ENCODE measurements around the gene PTCH1. TPM values are rescaled to one million over a fixed set of nuclear protein-coding genes. Genes with fewer than 3 reads are reported as not detected.

PTCH1 gene
- total and polyA plus RNA-seq, 10 of the 15 experiments (the other 5 are each of a cell fraction or from before 2014, with no cell fraction given) = 0.16 to 6.1 (median 2.6) TPM

DNA sequence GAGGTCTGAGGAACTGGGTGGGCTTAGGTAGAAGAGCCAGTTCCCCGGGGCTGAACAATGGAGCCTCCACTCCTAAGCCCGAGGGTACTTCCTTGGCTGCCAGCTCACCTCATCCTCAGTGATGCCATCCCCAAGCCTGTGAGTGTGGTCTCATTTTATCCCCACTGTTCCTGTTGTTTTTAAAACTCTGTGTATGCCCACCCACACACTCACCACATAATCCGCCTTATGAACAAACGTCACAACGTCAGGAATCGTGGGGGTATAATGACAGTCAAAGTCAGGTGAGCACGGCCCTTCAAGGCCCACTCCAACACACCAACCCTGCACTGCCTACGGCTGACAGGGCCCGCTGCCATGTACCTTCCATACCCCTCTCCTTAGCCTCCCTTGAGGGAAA is 61.1 kb downstream of the PTCH1 start:
- TF ChIP-seq SKIL (IDR thresholded peaks at IDR 0.05; ENCODE audit: low read depth, poor library complexity, severe bottlenecking) = no peak
- intact Hi-C loops (cut with micrococcal nuclease; ENCODE audit: unreplicated experiment) = no loop called here
- Histone ChIP-seq H3K36me3 (ENCODE audit: control insufficient read depth in 2 of 2, insufficient read depth in 2 of 2, low read length in 1 of 2) (peaks cover 0 to 18% of the 10 kb centered on the region in 2 experiments; a peak in 1 of 4 replicates), H3K27me3 (replicated peaks in 1 of 2; ENCODE audit: control insufficient read depth in 2 of 2, insufficient read depth in 2 of 2, low read length in 1 of 2) (no peaks in the 10 kb centered on the region), H3K4me1 (ENCODE audit: control insufficient read depth, insufficient read depth, low read length) (no peaks in the 10 kb centered on the region), H3K9me3 (replicated peaks; ENCODE audit: control insufficient read depth, insufficient read depth, low read length) (no peaks in the 10 kb centered on the region; the same call in 2 of the 3 replicates), H4K20me1 (ENCODE audit: control insufficient read depth, insufficient read depth) (0 out of 2 replicates have a peak, but pooled peaks cover under 1% of the 10 kb centered on the region), H3K79me2 (ENCODE audit: control insufficient read depth, insufficient read depth, low read length) (no peaks in the 10 kb centered on the region), H3K27ac (ENCODE audit: control insufficient read depth, insufficient read depth) (no peak overlapping the region), H3K4me2 (ENCODE audit: control insufficient read depth, insufficient read depth) (no peak overlapping the region), H3K9ac (ENCODE audit: control insufficient read depth, insufficient read depth, low read length) (no peak overlapping the region), H3K4me3 (no peak overlapping the region), H2AFZ (ENCODE audit: control insufficient read depth, low read depth, low read length) (no peak overlapping the region)
- FAIRE-seq (no peak), DNase-seq (ENCODE audit: low read depth, low spot score) (no peak), ATAC-seq (no peak)
- CTCF ChIA-PET = no interaction called here
- RAD21 ChIA-PET (ENCODE audit: unreplicated experiment) = no interaction called here
- SMC1A ChIA-PET (ENCODE audit: uncharacterized antibody, unreplicated experiment) = no interaction called here
- 98% methylated on average over 9 of the region's 9 CpGs for WGBS (ENCODE audit: insufficient coverage, insufficient replicate concordance, low lambda C conversion rate, missing lambda C conversion rate)
- BruUV-seq (replicated peaks) = no TSS peak
- POLR2A ChIA-PET = no interaction called here
- in situ Hi-C loops (cut with MboI) = no loop called here

GRCh38 chr9:95452176-95452575 is 64.6 kb downstream of the PTCH1 start:
- intact Hi-C loops (cut with micrococcal nuclease; ENCODE audit: unreplicated experiment) = no loop called here
- Histone ChIP-seq H3K79me2 (ENCODE audit: control insufficient read depth, insufficient read depth, low read length) (no peaks in the 10 kb centered on the region), H3K4me1 (ENCODE audit: control insufficient read depth, insufficient read depth, low read length) (no peaks in the 10 kb centered on the region), H3K4me3 (no peak overlapping the region), H3K9me3 (replicated peaks; ENCODE audit: control insufficient read depth, insufficient read depth, low read length) (no peaks in the 10 kb centered on the region; the same call in 2 of the 3 replicates), H2AFZ (ENCODE audit: control insufficient read depth, low read depth, low read length) (no peak overlapping the region), H4K20me1 (ENCODE audit: control insufficient read depth, insufficient read depth) (no peaks in the 10 kb centered on the region), H3K9ac (ENCODE audit: control insufficient read depth, insufficient read depth, low read length) (no peak overlapping the region), H3K27me3 (replicated peaks in 1 of 2; ENCODE audit: control insufficient read depth in 2 of 2, insufficient read depth in 2 of 2, low read length in 1 of 2) (no peaks in the 10 kb centered on the region), H3K4me2 (ENCODE audit: control insufficient read depth, insufficient read depth) (no peak overlapping the region), H3K36me3 (ENCODE audit: control insufficient read depth in 2 of 2, insufficient read depth in 2 of 2, low read length in 1 of 2) (peaks cover 0 to 17% of the 10 kb centered on the region in 2 experiments; a peak in 2 of 4 replicates), H3K27ac (ENCODE audit: control insufficient read depth, insufficient read depth) (no peak overlapping the region)
- POLR2A ChIA-PET = no interaction called here
- WGBS (ENCODE audit: insufficient coverage, insufficient replicate concordance, low lambda C conversion rate, missing lambda C conversion rate) = 98% methylated on average over 4 of the region's 4 CpGs
- in situ Hi-C loops (cut with MboI) = no loop called here
- no peak for ATAC-seq
- SMC1A ChIA-PET (ENCODE audit: uncharacterized antibody, unreplicated experiment) = interaction anchor here (1.3 kb wide), 1 partner anchor 31 kb away, joined by 3 read pairs; no protein-coding TSS in a partner anchor
- no peak for FAIRE-seq
- no TSS peak for BruUV-seq (replicated peaks)
- RAD21 ChIA-PET (ENCODE audit: unreplicated experiment) = no interaction called here
- no peak for DNase-seq (ENCODE audit: low read depth, low spot score)
- CTCF ChIA-PET = interaction anchor here (0.6 kb wide), 1 partner anchor 16 kb away, joined by 3 read pairs; no protein-coding TSS in a partner anchor
- TF ChIP-seq RELB (IDR thresholded peaks at IDR 0.05; ENCODE audit: low read depth) = no peak
- no peak for TF ChIP-seq MTA3 (IDR thresholded peaks at IDR 0.05; ENCODE audit: borderline replicate concordance, low read length)
- no peak for TF ChIP-seq RAD21 (IDR thresholded peaks at IDR 0.05; ENCODE audit: insufficient read depth, low read depth, low read length)
- no peak for TF ChIP-seq WRNIP1 (IDR thresholded peaks at IDR 0.05; ENCODE audit: borderline replicate concordance, low read depth, low read length)
- TF ChIP-seq, protein P1, sequence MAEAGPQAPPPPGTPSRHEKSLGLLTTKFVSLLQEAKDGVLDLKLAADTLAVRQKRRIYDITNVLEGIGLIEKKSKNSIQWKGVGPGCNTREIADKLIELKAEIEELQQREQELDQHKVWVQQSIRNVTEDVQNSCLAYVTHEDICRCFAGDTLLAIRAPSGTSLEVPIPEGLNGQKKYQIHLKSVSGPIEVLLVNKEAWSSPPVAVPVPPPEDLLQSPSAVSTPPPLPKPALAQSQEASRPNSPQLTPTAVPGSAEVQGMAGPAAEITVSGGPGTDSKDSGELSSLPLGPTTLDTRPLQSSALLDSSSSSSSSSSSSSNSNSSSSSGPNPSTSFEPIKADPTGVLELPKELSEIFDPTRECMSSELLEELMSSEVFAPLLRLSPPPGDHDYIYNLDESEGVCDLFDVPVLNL (IDR thresholded peaks at IDR 0.05; ENCODE audit: low read depth, low read length) = no peak
- TF ChIP-seq ZNF384 (IDR thresholded peaks at IDR 0.05; ENCODE audit: borderline replicate concordance, low read depth, low read length) = no peak
- TF ChIP-seq RAD51 (IDR thresholded peaks at IDR 0.05) = no peak
- TF ChIP-seq TCF7 (IDR thresholded peaks at IDR 0.05; ENCODE audit: borderline replicate concordance) = no peak
- no peak for TF ChIP-seq MEF2B (IDR thresholded peaks at IDR 0.05; ENCODE audit: partially characterized antibody, poor library complexity, severe bottlenecking)
- TF ChIP-seq, protein P2, sequence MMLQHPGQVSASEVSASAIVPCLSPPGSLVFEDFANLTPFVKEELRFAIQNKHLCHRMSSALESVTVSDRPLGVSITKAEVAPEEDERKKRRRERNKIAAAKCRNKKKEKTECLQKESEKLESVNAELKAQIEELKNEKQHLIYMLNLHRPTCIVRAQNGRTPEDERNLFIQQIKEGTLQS (IDR thresholded peaks at IDR 0.05; ENCODE audit: borderline replicate concordance, extremely low read depth, low read depth, low read length) = no peak
- TF ChIP-seq PML (IDR thresholded peaks at IDR 0.05; ENCODE audit: low read length) = no peak

All from GM12878 (cell line).